Subcutaneous adipose tissue (tissue), 4 donors: Measurements from ENCODE around the gene PTCD2. TPM values are rescaled to one million over a fixed set of nuclear protein-coding genes. Genes with fewer than 3 reads are reported as not detected.

Source experiments
- total RNA-seq, 4 donors: library from RNA; depleted of rRNA; stranded (reverse); fragments of >200 nt; gene quantifications; one replicate each; pipeline ENCODE4 v1.1.0, GENCODE V29; 2016
- TF ChIP-seq, protein P1 (sequence below): fragments of 450-650 bp; IDR thresholded peaks from one replicate; pipeline ENCODE4 v1.5.1; 2016; ENCODE audit warnings: low read depth, mild to moderate bottlenecking, control low read depth, antibody characterized with exemption, moderate library complexity

PTCD2 gene
- total RNA-seq, 4 donors from 2014 or later = 6.2 to 13.2 (median 8.7) TPM

DNA sequence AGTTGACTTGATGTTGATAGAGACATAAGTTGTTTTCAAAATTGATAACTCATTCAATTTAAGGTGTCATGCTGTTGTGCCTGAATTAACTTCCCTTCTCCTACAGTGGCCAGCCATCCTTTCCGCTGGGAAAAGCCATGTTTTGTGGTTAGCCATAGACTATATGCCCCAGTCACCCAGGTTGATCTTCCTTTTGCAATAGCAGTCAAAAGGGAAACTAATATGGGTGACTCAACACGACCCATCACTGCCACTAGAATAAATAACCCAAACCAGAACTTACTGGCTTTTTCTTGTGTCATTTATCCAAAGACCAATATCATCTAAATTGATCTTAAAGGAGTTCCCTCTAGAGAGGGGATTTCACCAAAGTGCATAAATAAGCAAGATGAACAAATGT lies 87.4 kb downstream of the PTCD2 start:
- TF ChIP-seq, protein P1, sequence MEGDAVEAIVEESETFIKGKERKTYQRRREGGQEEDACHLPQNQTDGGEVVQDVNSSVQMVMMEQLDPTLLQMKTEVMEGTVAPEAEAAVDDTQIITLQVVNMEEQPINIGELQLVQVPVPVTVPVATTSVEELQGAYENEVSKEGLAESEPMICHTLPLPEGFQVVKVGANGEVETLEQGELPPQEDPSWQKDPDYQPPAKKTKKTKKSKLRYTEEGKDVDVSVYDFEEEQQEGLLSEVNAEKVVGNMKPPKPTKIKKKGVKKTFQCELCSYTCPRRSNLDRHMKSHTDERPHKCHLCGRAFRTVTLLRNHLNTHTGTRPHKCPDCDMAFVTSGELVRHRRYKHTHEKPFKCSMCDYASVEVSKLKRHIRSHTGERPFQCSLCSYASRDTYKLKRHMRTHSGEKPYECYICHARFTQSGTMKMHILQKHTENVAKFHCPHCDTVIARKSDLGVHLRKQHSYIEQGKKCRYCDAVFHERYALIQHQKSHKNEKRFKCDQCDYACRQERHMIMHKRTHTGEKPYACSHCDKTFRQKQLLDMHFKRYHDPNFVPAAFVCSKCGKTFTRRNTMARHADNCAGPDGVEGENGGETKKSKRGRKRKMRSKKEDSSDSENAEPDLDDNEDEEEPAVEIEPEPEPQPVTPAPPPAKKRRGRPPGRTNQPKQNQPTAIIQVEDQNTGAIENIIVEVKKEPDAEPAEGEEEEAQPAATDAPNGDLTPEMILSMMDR = no peak

DNA sequence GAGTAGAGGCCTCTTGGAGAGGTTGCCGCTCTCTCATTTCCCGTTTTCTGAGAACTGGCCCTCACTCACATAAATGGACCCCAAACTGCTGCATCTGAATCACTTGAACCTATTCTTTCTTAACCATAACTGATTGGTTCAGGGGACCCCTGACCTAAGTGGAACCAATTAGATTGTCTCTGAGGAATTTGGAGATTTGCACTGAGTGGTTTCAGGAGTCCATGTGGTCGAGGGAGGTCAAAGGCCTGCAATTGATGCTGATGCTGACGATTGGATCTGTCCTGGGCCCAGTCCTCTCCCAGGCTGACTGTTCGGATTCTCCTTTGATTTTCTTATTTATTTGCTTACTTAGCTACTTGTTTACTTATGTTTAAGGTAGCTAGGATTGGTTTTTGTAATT lies 88.0 kb downstream of the PTCD2 start:
- TF ChIP-seq, protein P1 = no peak

DNA sequence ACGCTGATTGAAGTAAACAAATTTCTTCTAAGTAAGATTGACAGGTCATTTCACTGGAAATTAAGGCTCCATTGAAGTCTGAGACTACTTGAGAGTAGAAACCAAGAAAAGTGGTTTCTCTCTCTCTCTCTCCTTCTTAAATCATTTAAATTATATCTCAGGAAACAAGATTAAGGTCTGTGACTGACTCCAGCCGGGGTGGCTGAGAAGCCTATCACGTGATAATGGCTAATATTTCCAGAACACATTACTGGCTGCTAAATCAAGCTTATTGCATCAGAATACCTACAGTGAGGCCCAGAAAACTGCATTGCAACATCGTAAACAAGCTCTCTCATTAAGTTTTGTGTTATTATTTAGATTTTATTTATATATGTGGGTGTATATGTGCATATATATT lies 88.4 kb downstream of the PTCD2 start:
- TF ChIP-seq, protein P1 = no peak

DNA sequence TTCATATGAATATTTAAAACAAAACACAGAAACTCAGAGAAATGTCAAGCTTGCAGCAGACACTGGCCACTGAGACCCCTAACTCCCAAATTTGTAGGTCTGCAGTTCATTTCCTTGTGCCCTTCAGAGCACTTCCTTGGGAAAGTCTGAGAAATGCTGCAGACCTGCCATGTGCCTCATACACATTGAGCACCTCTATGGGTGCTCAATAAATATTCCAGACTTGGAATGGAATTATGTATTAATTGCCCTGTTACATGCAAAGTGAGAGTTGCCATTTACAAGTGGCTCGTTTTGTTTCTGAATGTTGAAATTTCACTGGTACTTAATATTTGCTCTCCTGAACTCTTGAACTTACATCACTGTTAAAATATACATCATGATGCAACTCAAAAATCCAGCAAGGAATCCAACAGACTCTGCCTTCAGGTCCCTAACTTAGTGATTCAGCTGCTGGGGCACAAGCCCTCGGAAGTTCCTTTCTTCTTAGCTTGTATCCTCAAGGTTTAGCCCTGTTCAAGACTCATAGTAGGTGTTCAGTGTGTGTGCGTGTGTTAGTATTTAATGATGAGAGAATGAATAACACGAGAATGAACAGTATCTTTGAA lies 90.6 kb downstream of the PTCD2 start:
- TF ChIP-seq, protein P1 = no peak

DNA sequence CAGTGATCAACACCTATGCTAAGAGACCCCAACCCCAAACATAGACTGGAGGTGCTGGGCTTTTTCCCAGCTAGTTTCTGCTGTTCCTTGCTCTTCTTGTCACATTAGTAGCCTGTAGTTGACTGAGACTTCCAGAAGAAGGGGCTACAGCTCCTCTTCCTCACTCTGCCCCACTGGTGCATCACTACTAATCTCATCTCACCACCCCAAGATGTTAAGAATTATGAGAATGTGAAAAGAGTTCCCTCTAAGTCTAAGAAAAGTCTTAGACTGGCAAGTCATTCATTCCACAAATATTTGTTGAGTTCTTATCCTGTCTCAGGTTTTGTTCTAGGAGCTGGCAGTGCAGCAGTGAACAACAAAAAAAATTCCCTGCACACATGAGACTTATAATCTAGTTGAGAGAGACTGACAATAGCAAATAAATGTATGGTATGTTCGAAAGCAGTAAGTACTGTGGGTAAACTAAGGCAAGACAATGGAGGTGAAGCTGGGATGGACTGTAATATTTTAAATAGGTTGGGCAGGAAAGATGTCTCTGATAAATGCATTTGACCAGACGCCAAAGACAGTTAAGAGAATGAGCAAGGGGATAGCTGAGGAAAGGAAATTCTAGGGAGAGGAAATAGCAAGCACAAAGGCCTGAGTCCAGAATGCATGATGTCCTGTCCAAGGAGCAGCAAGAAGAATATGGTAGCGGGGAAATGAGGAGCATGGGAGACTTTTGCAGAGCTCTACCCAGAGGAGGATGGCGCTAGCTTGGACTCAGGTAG lies 92.3 kb downstream of the PTCD2 start:
- TF ChIP-seq, protein P1 = no peak

DNA sequence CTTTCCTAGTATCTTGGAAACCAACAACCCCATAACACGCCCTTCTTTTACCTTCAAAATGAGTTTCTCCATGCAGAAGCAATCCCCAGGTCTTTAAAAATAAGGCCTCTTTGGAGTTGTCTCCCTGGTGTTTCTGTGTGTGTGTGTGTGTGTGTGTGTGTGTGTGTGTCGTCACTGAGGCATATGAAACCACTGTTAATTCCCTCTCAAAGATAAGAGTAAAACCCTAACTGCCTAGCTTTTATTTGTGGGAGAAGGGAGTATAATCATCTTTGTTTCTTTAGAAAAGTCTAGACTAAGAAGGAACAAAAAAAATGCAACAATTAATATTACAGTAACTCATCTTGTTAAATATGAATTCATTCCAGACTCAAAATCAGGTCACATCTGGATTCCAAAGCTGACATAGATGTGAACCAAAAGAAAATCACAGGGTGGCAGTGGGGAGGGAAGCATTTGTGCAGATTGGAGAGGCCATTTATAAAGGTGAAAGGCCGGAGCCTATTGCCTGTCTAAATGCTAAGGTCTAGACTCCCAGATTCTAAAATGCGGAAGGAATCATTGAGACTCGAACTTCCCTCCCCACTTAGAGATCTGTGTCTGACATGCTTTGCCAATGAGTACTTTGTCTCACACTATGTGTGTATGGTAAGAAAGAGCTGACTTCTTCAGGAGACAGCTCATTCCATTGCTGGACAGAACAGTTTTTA lies 95.6 kb downstream of the PTCD2 start:
- TF ChIP-seq, protein P1 = no peak
